ENCODE results near the gene LRRC59. TPM values are rescaled to one million over a fixed set of nuclear protein-coding genes. Genes with fewer than 3 reads are reported as not detected.

Gene LRRC59
- total RNA-seq, 2 donors from 2014 or later: 57.6 to 63.6 TPM

DNA sequence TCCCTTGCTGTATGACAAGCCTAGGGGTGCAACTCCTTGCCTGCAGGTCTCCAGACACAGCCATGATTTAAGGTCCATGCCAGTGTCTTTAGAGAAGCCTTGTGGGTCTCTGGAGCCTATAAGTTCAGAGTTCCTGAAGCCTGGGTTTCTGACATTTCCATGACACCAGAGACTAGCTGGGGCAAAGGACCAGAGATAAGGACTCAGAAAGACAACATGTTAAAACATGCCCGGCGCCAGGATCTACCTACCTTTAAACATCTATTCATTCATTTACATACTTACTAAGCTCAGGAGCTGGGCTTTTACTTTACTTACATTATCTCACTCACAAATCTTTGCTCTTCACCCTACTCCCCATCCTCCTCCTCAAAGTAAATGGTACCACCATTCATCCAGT lies 25.8 kb downstream of the LRRC59 start:
- Mint-ChIP-seq H3K27me3 (ENCODE audit: low read depth) (no peaks in the 10 kb centered on the region), H3K9me3 (no peaks in the 10 kb centered on the region), H3K27ac (peak overlapping the region; percentile 97), H3K36me3 (ENCODE audit: insufficient read depth in 2 of 2) (peaks cover 9 to 36% of the 10 kb centered on the region in 2 donors), H3K4me3 (peak overlapping the region; percentile 94 to 99), H3K4me1 (ENCODE audit: low read depth) (peaks cover 33% of the 10 kb centered on the region)
- no peak for ATAC-seq (replicated peaks in 1 of 2)
- no peak for DNase-seq

DNA sequence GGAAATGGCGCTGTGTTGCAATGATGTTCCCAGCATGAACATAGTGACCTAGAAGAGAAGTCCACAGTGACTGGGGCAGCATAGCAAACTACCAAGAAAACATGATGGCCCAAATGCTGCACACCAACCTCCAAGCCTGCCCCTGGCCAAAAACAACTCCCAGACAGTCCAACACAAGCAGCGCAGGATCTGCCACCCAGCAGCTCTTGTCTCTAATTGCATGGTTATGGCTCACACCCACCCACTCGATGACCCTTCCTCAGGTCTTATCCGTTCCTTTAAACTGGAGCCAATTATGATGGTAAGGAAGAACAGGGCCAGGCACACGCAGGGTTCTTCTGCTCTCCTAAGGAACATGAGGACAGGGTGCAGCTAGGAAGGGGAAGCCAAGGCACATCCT lies 27.3 kb downstream of the LRRC59 start:
- no peaks in the 10 kb centered on the region for H3K9me3 Mint-ChIP-seq
- peaks cover 33% of the 10 kb centered on the region for H3K4me1 Mint-ChIP-seq (ENCODE audit: low read depth)
- H3K27me3 Mint-ChIP-seq (ENCODE audit: low read depth): no peaks in the 10 kb centered on the region
- H3K36me3 Mint-ChIP-seq (ENCODE audit: insufficient read depth in 2 of 2): peaks cover 5 to 28% of the 10 kb centered on the region in 2 donors
- H3K27ac Mint-ChIP-seq: no peak overlapping the region
- no peak for DNase-seq
- no peak for ATAC-seq (replicated peaks in 1 of 2)
- no peak overlapping the region for H3K4me3 Mint-ChIP-seq

DNA sequence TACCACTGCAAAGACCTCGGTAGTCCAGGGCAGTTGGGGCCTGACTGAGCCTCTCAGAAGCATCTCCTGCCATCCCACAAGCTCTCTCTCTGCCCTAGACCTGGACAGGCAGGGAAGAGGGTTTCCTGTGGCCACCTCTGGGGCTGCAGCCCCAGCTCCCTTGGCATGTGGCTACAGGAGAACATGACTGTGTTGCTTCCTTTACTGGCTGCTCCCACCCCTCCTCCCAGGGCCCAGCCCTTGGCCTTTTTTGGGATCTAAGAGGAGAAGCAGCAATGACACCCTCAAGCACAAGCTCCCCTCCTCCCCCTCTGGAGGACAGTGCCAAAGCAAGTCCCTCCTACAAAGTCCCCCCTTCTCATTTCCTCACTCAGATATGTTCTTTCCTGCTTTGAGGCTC lies 29.9 kb downstream of the LRRC59 start:
- Mint-ChIP-seq H3K4me1 (ENCODE audit: low read depth) (peaks cover 17% of the 10 kb centered on the region), H3K27ac (no peak overlapping the region), H3K4me3 (no peak overlapping the region), H3K36me3 (ENCODE audit: insufficient read depth in 2 of 2) (peaks cover 2 to 20% of the 10 kb centered on the region in 2 donors), H3K27me3 (ENCODE audit: low read depth) (no peaks in the 10 kb centered on the region), H3K9me3 (no peaks in the 10 kb centered on the region)
- ATAC-seq (replicated peaks in 1 of 2): no peak
- DNase-seq: no peak

DNA sequence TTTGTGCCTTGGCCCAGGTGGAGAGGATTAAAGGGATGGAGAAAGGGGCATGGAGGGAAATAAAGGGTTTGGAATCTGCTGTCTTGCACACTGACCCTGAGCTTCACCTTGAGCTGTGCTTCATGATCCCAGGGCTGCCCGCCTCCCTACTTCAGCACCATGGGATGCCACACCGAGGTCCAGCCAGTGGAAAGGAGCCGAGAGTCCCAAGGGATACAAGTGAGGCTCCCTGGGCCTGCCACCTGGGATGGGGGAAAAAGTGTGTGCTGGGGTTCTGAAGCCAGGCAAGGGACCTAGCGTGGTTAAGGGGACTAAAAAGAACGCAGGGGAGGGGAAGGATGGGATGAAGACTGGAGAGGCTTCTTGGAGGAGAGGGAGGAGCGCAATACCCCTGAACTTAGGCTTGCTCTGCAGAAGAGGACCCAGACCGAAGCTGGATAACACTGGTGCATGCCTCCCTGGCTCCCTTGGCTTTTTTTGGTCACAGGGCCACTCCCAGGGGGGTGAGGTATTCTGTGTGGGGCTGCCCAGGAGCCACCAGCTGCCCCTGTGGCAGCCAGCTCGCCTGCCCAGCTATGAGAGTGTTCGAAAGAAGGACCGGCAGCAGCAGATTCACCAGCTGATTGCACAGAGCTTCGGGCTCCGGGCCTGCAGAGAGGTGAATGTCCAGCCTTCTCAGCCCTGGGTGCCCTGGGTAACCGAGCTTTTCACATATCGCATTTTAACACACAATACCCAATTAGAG lies 31.5 kb downstream of the LRRC59 start:
- no peak for DNase-seq
- Mint-ChIP-seq H3K9me3 (no peaks in the 10 kb centered on the region), H3K4me3 (no peak overlapping the region), H3K27ac (no peak overlapping the region), H3K4me1 (ENCODE audit: low read depth) (peaks cover 10% of the 10 kb centered on the region), H3K27me3 (ENCODE audit: low read depth) (no peaks in the 10 kb centered on the region), H3K36me3 (ENCODE audit: insufficient read depth in 2 of 2) (peaks cover 0 to 13% of the 10 kb centered on the region in 2 donors)
- no peak for ATAC-seq (replicated peaks in 1 of 2)

DNA sequence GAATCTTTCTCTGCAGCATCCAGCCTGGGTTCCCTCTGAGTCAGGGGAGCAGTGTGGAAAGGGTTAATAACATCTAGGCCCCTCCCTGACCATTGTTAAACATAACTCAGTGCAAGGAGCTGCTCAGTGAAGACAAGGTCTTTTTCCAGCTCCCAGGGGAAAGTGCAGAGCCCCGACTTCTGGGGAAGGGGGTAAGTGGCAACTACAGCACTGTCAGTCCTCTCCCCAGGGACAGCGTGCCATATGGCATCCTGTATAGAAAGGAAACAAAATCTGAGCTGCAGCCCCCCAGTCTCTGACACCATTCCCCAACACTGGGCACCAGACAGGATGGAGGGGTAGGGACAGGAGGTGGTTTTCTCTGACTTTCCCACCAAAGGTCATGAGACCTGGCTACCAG lies 32.2 kb downstream of the LRRC59 start:
- ATAC-seq (replicated peaks in 1 of 2) (no peak), DNase-seq (no peak)
- Mint-ChIP-seq H3K4me3 (no peak overlapping the region), H3K27me3 (ENCODE audit: low read depth) (no peaks in the 10 kb centered on the region), H3K36me3 (ENCODE audit: insufficient read depth in 2 of 2) (peaks cover 0 to 13% of the 10 kb centered on the region in 2 donors), H3K9me3 (no peaks in the 10 kb centered on the region), H3K4me1 (ENCODE audit: low read depth) (peaks cover 10% of the 10 kb centered on the region), H3K27ac (no peak overlapping the region)

DNA sequence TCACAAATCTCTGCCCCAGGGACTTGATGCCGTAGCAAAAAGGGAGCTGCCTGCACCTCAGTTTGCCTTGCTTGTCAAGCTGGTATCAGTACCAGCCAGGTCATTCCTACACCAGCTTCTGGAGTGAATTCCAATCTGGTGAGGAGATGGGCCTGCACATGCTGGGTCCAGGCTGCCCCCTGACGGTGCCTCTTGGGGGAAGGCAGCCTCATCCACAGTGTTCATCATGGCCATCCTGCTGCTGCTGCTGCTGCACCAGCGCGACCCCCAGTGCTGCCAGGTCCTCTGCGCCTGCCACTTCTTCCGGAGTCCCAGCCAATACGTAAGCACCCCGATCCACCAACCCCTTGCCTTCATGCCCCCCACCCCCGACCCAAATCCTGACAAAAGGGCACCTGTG lies 32.6 kb downstream of the LRRC59 start:
- Mint-ChIP-seq H3K36me3 (ENCODE audit: insufficient read depth in 2 of 2) (peaks cover 0 to 13% of the 10 kb centered on the region in 2 donors), H3K9me3 (no peaks in the 10 kb centered on the region), H3K27me3 (ENCODE audit: low read depth) (no peaks in the 10 kb centered on the region), H3K4me1 (ENCODE audit: low read depth) (peaks cover 10% of the 10 kb centered on the region), H3K27ac (no peak overlapping the region), H3K4me3 (no peak overlapping the region)
- DNase-seq (no peak), ATAC-seq (replicated peaks in 1 of 2) (no peak)

DNA sequence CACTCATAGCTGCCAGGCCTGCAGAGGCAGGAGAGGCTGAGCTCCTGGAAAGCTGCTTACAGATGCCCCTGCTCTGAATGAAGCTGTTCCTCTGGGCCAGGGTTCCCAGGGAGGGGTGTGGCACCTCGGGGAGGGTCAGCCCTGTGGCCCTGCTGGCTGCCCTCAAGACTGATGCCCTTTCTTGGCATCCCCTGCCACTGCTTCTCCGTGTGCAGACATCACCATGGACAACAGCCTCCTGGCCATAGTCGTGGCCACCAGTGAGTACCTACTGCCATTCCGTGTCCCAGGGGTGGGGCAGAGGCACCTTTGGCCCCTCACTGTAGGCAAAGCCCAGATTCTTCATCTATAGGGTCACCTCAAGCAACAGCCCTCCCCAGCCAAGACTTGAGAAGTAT lies 33.3 kb downstream of the LRRC59 start:
- Mint-ChIP-seq H3K27ac (no peak overlapping the region), H3K4me1 (ENCODE audit: low read depth) (peaks cover 10% of the 10 kb centered on the region), H3K9me3 (no peaks in the 10 kb centered on the region), H3K36me3 (ENCODE audit: insufficient read depth in 2 of 2) (peaks cover 0 to 12% of the 10 kb centered on the region in 2 donors), H3K4me3 (no peak overlapping the region), H3K27me3 (ENCODE audit: low read depth) (no peaks in the 10 kb centered on the region)
- ATAC-seq (replicated peaks in 1 of 2): peak in 1 of 2 donors; percentile 4
- no peak for DNase-seq

DNA sequence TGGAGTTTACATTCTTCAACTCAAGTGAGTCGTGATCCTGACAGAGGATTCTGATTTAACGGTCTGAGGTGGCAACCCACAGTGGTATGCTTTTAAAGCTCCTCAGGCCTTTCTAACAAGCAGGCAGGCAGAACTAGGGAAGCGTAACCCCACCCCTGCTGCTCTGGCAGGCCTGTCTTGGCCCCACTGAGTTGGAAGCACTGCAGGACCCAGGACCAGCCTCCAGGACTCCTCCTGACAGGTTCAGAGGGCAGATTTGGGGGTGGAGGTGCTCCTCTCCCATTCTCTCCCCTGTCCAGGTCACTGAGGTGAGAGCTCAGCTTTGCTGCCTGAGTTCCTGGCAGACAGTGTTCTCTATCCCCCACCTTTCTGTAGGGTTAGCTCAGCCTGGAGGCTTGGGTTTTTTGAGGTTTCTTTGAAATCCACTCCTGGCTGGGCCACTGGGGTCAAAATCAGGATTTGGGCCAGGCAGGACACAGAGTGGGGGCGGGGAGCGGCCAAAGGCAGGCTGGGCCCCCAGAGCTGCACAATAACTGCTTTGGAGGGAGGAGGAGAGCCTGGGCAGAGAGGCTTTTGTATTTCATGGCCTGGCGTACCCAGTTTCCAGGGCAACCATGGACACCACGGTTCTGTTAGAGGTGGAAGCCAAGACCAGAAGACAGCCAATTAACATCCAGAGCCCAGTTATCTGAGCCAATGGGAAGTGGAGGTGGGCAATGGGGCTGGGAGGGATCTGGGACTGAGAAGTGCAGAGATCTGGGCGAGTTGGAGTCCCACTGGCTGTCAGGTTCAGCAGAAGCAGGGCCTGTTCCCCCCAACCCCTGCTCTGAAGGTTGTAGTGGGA lies 33.9 kb downstream of the LRRC59 start:
- Mint-ChIP-seq H3K27ac (peak overlapping the region; percentile 63), H3K9me3 (no peaks in the 10 kb centered on the region), H3K4me3 (no peak overlapping the region), H3K27me3 (ENCODE audit: low read depth) (no peaks in the 10 kb centered on the region), H3K4me1 (ENCODE audit: low read depth) (peaks cover 10% of the 10 kb centered on the region), H3K36me3 (ENCODE audit: insufficient read depth in 2 of 2) (peaks cover 0 to 8% of the 10 kb centered on the region in 2 donors)
- DNase-seq (no peak), ATAC-seq (replicated peaks in 1 of 2) (no peak)

DNA sequence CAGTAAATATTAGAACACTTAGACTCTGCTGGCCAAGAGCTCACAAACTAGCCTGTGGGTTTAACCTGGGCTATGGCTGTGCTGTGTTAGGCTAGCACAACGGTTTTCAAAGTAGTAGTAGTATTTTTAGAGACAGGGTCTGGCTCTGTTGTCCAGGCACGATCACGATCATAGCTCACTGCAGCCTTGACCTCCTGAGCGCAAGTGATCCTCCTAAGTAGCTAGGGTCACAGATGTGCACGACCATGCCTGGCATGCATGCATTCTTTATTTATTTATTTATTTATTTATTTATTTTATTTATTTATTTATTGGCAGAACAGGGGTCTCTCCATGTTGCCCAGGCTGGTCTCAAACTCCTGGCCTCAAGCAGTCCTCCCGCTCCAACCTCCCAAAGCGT lies 34.7 kb downstream of the LRRC59 start:
- DNase-seq (no peak), ATAC-seq (replicated peaks in 1 of 2) (no peak)
- peaks cover 10% of the 10 kb centered on the region for H3K4me1 Mint-ChIP-seq (ENCODE audit: low read depth)
- H3K27ac Mint-ChIP-seq: no peak overlapping the region
- no peak overlapping the region for H3K4me3 Mint-ChIP-seq
- no peaks in the 10 kb centered on the region for H3K27me3 Mint-ChIP-seq (ENCODE audit: low read depth)
- H3K9me3 Mint-ChIP-seq: no peaks in the 10 kb centered on the region
- H3K36me3 Mint-ChIP-seq (ENCODE audit: insufficient read depth in 2 of 2): peaks cover 0 to 2% of the 10 kb centered on the region in 2 donors

DNA sequence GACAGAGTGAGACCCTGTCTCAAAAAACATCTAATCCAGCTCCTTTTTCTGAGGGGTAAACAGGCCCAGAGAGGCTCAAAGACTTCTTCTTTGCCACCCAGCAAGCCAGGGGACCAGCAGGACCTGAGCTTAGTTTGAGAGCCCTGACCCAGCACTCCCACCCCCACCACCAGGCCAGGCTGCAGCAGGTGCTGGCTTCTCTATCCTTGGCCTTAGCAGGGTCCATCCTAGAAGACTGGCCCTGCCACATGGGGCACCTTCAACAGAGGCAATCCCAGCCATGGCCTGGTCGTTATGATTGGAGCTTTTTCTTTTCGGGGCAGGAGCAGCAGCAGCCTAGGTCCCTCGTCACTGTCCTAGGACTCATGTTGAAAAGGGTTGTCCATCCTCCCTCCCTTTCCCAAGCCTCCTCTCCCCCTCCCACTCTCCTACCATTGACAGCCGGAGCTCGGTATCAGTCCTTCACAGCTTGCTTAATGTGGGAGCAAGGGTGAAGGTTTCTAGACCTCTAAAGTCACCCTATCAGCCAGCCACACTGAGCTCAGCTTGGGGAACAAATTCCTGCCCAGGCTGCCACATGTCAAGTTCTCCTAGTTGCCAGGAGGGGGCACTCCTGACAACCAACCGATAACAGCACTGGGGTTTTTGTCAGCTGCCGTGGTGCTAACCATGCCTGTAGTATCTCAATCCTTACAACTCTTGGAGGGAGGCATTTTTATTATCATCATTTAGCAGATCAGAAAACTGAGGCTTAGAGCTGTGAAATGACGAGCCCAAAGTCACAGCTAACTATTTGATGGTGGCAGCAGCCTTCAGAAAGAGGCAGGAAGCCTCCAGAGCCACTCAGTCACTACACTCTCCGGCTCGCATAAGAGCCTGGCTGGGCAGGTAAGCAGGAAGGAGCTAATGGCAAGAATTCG lies 35.5 kb downstream of the LRRC59 start:
- Mint-ChIP-seq H3K27me3 (ENCODE audit: low read depth) (no peaks in the 10 kb centered on the region), H3K4me3 (peak overlapping the region in 1 of 2 donors; percentile 3), H3K36me3 (ENCODE audit: insufficient read depth in 2 of 2) (no peaks in the 10 kb centered on the region), H3K4me1 (ENCODE audit: low read depth) (peaks cover 10% of the 10 kb centered on the region), H3K9me3 (no peaks in the 10 kb centered on the region), H3K27ac (peak overlapping the region; percentile 13)
- peak; percentile 51 to 53 for DNase-seq
- peak; percentile 76 to 80 for ATAC-seq (replicated peaks in 1 of 2)

DNA sequence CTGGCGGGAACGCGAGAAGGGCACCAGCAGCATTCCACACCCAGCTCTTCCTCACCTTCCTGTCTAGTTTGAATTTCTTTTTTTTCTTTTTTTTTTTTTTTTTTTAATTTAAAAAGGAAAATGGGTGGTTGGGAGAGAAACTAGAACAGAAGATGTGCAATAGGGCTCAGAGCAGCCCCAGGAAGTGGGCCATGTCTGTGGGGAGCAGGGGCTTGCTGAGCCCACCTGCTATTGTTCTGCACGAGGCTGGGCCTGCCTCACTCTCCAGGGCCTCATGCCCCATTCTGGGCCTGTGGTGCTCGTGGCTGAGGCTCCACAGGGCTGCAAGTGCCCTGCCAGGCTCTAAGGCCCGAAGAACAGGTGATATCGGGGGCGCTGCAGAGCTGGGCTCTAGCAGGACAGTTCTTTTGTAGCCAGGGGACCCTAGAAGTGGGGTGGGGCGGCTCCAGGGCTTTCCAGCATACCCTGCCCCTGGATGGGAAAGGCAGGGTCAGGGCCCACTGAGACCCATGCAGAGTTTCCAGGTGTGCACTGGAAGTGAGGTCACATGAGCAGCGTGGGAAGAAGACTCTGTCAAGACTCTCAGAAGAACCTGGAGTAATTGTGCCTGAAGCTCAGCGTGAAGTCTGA lies 36.7 kb downstream of the LRRC59 start:
- no peaks in the 10 kb centered on the region for H3K27me3 Mint-ChIP-seq (ENCODE audit: low read depth)
- H3K9me3 Mint-ChIP-seq: no peaks in the 10 kb centered on the region
- ATAC-seq (replicated peaks in 1 of 2): no peak
- no peak for DNase-seq
- H3K4me1 Mint-ChIP-seq (ENCODE audit: low read depth): peaks cover 10% of the 10 kb centered on the region
- H3K27ac Mint-ChIP-seq: no peak overlapping the region
- no peaks in the 10 kb centered on the region for H3K36me3 Mint-ChIP-seq (ENCODE audit: insufficient read depth in 2 of 2)
- no peak overlapping the region for H3K4me3 Mint-ChIP-seq

DNA sequence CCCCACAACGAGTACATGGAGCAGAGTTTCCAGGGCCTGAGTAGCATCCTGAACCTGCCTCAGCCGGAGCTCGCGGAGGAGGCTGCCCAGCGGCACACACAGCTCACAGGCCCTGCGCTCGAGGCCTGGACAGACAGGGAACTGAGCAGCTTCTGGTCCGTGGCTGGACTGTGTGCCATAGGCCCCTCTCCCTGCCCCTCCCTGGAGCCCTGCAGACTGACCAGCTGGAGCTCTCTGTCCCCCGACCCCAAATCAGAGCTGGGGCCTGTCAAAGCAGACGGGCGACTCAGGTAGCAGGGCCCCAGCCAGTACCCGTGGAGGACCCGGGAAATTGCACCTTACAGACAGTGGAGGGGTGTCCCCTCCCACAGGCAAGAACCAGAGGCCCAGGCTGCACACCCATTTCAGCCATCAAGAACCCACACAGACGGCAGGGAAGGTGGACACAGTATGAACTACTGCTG lies 37.3 kb downstream of the LRRC59 start:
- Mint-ChIP-seq H3K36me3 (ENCODE audit: insufficient read depth in 2 of 2) (no peaks in the 10 kb centered on the region), H3K27ac (no peak overlapping the region), H3K4me3 (no peak overlapping the region), H3K4me1 (ENCODE audit: low read depth) (peaks cover 10% of the 10 kb centered on the region), H3K27me3 (ENCODE audit: low read depth) (no peaks in the 10 kb centered on the region), H3K9me3 (no peaks in the 10 kb centered on the region)
- no peak for DNase-seq
- no peak for ATAC-seq (replicated peaks in 1 of 2)

Measured in activated T-cell treated with anti-CD3 and anti-CD28 coated beads, Interleukin-2, amount 50 U/mL, for 72 hours (primary cell).